ENCODE measurements around the gene SMPDL3A.

SMPDL3A gene

DNA sequence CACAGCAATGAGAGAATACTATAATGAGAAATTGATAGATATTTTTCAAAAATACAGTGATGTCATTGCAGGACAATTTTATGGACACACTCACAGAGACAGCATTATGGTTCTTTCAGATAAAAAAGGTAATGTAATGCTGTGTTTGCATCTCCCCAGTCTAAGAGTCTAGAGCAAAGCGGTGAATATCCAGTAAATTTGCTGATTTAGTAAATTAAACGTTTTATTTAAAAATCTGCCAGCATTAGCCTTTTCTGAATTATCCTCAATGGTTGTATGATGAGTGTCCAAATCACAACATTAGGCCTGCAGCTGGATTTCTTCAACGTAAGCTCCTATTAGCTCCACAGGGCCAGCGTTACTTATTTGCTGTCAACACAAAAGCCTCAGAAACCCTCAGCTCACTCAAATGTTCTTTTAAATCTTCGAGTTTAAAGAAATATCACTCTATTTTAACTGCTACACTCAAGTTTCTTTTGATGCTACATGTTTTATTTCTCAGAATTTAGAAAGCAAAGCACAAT, 16.0 kb downstream of the SMPDL3A start:
- no peak for DNase-seq (ENCODE audit: low spot score)

DNA sequence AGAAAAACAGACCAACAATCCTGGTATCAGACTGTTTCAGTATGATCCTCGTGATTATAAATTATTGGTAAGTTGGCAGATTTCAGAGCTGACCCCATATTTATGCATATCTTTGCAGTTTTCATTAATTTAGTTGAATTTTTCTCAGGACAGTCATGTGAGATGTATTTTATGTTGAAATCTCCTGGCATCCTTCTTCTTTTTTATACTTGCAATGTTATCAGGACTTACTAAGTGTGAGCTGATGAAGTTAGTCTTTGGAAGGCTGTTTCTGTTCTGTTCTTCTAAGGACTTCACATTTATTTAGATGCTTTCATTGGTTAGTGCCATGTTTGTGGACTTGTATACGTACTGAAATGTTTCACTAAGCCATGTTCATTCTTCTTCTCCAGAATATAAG, 17.2 kb downstream of the SMPDL3A start:
- DNase-seq (ENCODE audit: low spot score) = no peak

DNA sequence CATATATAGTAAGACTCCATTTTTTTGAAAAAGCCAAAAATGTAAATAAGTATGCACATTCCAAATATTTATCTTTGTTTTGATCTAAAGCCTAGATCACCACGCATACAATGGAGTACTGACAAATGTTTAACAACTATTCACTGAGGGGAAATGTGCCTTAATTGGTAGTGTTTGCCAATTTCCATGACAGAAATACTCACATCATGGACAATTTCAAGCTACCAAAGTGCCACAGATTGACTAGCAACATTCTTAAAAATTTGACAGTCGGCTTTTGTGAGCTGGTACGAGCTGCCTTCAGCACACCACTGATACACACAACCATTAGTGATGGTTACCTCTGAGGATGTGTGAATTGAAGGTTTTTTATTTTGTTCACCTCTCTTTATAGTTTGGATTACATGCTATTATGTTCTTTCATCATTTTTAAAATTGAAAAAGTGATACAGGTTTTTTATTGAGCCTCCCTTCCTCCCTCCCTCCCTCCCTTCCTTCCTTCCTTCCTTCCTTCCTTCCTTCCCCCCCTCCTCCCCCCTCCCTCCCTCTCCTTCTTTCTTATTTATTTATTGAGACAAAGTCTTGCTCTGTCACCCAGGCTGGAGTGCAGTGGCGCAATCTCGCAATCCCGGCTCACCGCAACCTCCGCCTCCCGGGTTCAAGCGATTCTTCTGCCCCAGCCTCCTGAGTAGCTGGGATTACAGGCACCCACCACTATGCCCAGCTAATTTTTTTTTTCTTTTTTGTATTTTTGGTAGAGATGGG, 19.2 kb downstream of the SMPDL3A start:
- DNase-seq (ENCODE audit: low spot score) = no peak

GRCh38 chr6:122809001-122809400, 19.9 kb downstream of the SMPDL3A start:
- no peak for DNase-seq (ENCODE audit: low spot score)

- no peak for DNase-seq (ENCODE audit: low spot score)
Measured at GRCh38 chr6:122809691-122810090, 20.6 kb downstream of the SMPDL3A start.

GRCh38 chr6:122810189-122810588, 21.1 kb downstream of the SMPDL3A start:
- no peak for DNase-seq (ENCODE audit: low spot score)

GRCh38 chr6:122817358-122817757, 28.3 kb downstream of the SMPDL3A start:
- DNase-seq (ENCODE audit: low spot score) = no peak

- DNase-seq (ENCODE audit: low spot score) = no peak
Measured at GRCh38 chr6:122817766-122818165, 28.7 kb downstream of the SMPDL3A start.

GRCh38 chr6:122818866-122819265, 29.8 kb downstream of the SMPDL3A start:
- DNase-seq (ENCODE audit: low spot score) = no peak

GRCh38 chr6:122821095-122821494, 32.0 kb downstream of the SMPDL3A start:
- DNase-seq (ENCODE audit: low spot score) = no peak

- DNase-seq (ENCODE audit: low spot score) = no peak
Measured at GRCh38 chr6:122825163-122825562, 36.1 kb downstream of the SMPDL3A start.

- no peak for DNase-seq (ENCODE audit: low spot score)
Measured at GRCh38 chr6:122829456-122829855, 40.4 kb downstream of the SMPDL3A start.

DNA sequence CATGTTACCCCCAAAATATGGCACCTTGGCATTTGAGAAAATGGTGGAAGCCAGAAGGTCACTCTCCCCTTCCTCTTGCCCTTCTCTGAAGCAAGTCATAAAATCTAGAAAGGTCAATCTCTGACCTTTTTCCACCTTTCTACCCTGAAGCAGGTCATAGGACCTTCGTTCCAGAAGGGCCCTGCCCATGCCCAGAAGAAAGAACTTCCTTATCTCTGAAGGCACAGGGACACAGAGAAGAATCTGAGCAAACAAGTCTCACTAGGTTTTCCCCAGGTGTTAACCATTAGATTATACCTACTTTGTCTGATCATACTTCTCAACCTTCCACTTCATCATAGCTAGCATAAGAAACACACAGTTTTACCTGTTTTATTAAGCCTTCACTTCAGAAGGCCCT, 42.5 kb downstream of the SMPDL3A start:
- no peak for DNase-seq (ENCODE audit: low spot score)

- no peak for DNase-seq (ENCODE audit: low spot score)
Measured at GRCh38 chr6:122832459-122832858, 43.4 kb downstream of the SMPDL3A start.

- DNase-seq (ENCODE audit: low spot score) = peak; percentile 14
Measured at GRCh38 chr6:122833021-122833491, 44.0 kb downstream of the SMPDL3A start.

DNA sequence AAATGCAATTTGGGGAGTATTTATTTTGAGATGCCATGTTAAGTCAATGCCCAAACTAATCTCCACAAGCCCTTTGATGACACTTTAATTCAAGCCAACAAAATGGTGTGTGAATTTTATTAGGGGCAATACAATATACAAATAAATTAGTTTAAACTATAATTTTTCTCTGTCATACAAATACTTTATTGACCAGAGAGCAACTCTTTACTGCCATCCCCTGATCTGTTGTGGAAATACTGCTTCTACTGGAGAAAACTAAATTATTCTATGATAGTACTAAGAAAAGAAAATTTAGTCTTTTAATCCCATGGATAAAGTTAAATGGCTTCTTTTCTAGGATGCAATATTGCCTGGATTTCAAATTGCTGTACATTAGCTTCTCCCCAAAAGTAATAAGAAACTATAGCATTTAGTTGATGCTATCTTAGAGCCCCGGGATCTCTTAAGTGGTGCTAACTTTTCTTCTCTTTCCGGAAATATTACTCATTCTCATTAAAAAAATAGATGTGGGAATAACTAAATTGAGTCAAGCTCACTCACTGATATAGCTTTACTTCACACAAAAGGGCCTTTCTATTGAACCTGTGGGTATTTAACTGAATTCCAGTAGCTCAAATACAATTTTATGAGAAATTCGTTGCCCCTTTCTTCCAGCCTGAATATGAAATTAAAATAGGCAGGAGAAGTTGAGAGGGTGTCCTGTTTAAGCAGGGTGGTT, 49.2 kb downstream of the SMPDL3A start:
- DNase-seq (ENCODE audit: low spot score) = peak; percentile 24

DNA sequence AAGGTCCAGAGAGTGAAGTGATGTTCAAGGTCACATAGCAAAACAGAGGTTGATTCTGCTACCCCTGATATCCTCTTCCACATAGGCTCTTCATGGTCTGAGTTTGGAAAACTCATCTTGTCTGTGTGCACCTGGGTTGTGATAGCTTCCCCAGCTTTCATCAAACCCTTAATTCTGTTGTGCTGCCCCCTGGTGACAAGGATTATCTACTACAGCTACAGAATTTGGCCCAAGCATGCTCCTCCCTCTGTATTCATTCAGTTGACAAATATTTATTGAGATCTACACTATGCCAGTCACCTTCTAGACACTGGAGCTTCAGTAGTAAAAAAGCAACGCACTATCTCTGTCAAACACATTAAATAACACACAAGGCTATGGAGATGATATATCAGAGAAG, 50.4 kb downstream of the SMPDL3A start:
- peak; percentile 72 for DNase-seq (ENCODE audit: low spot score)

DNA sequence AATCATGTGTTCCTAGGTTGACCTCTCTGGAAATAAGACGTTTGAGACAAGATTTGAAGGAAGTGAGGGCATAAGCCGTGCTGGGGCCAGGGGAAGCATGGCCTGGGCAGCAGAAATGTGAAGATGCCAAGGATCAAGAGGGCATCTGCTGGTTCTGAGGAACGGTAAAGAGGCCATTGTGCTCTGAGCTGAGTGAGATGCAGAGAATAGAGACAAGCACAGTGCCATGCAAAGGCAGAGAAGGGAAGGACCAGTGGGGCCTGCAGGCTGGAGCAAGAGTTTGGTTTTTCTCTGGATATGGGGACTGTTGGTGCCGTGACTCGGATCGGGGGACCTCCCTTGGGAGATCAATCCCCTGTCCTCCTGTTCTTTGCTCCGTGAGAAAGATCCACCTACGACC, 50.8 kb downstream of the SMPDL3A start:
- no peak for DNase-seq (ENCODE audit: low spot score)

DNA sequence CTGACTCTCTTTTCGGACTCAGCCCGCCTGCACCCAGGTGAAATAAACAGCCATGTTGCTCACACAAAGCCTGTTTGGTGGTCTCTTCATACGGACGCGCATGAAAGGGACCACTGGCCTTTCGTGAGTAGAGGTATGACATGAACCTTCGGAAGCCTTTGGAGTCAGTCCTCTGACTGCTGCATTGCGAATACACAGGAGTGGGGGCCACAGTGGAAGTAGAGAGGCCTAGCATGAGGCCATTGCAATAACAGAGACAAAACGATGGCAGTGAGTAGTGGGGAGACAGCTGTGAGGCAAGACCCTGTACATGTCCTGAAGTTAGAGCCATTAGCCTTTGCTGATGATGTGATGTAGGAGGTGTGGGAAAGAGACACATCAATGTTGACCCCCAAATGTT, 56.4 kb downstream of the SMPDL3A start:
- no peak for DNase-seq (ENCODE audit: low spot score)

GRCh38 chr6:122845916-122846612, 57.0 kb downstream of the SMPDL3A start:
- DNase-seq (ENCODE audit: low spot score) = peak; percentile 34

GRCh38 chr6:122853259-122853995, 64.4 kb downstream of the SMPDL3A start:
- DNase-seq (ENCODE audit: low spot score) = no peak
